ENCODE results near the gene CNIH2. TPM values are rescaled to one million over a fixed set of nuclear protein-coding genes. Genes with fewer than 3 reads are reported as not detected.

Gene CNIH2
- total and polyA plus RNA-seq, 9 of the 15 experiments (the other 6 are each of a cell fraction or from before 2014, with no cell fraction given): 0.26 to 0.89 (median 0.40) TPM; not detected in 4

DNA sequence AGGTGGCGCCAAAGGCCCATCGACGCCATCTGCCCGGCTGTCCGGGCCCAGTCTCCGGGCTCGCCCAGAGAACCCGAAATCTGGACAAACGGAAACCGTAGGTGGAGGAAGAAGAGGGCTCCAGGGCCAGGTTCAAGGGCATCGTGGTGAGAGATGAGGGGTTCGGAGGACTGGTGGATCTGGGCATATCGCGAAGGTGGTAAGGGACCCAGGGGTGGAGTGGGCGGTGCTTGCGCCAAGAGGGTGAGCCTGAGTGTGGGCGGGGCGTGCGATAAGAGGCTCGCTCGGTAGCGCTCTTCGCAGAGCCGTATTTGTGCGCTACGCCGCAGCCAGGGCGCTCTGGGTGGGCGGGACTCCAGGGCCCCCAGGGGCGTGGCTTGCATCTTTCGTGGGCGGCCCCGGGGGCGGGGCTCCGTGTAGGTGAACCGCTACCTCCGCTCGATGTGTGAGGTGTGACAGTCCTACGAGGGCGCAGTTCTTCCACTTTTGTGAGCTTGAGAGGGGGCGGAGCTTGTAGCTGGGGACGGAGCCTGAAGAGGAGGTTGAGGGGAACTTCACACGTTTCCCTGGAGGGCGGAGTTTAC, 34.1 kb downstream of the CNIH2 start (continued):
- TF ChIP-seq, protein P1, sequence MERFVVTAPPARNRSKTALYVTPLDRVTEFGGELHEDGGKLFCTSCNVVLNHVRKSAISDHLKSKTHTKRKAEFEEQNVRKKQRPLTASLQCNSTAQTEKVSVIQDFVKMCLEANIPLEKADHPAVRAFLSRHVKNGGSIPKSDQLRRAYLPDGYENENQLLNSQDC (CRISPR knock-in tag; IDR thresholded peaks at IDR 0.05): no peak
- TF ChIP-seq ETV1 (tag; conservative IDR thresholded peaks at IDR 0.05; ENCODE audit: low read depth) (peak; percentile 53; the same call in 1 of the 2 replicates), ZNF311 (CRISPR knock-in tag; IDR thresholded peaks at IDR 0.05) (no peak), ZNF696 (CRISPR knock-in tag; conservative IDR thresholded peaks at IDR 0.05) (no peak), CREB1 (IDR thresholded peaks at IDR 0.05) (no peak; the same call in 1 of the 2 replicates), CREB1 (CRISPR knock-in tag; IDR thresholded peaks at IDR 0.05) (peak; percentile 71), KLF1 (tag; IDR thresholded peaks at IDR 0.05) (peak; percentile 56; the same call in 1 of the 2 replicates), CCNT2 (IDR thresholded peaks at IDR 0.05; ENCODE audit: borderline replicate concordance, extremely low read depth, insufficient read length, low read depth, low read length) (peak; percentile 34), NRF1 (conservative IDR thresholded peaks at IDR 0.05 in 1 of 2, IDR thresholded peaks at IDR 0.05 in 1 of 2) (peak; percentile 75 to 79), ILF3 (IDR thresholded peaks at IDR 0.05; ENCODE audit: borderline replicate concordance) (no peak), NFIC (IDR thresholded peaks at IDR 0.05) (peak; percentile 53), HEY1 (CRISPR knock-in tag; IDR thresholded peaks at IDR 0.05; ENCODE audit: borderline replicate concordance) (peak; percentile 29; the same call in 1 of the 2 replicates), GTF2E2 (tag; IDR thresholded peaks at IDR 0.05) (no peak), ATF7 (IDR thresholded peaks at IDR 0.05) (peak; percentile 77)
- TF ChIP-seq, protein P2, sequence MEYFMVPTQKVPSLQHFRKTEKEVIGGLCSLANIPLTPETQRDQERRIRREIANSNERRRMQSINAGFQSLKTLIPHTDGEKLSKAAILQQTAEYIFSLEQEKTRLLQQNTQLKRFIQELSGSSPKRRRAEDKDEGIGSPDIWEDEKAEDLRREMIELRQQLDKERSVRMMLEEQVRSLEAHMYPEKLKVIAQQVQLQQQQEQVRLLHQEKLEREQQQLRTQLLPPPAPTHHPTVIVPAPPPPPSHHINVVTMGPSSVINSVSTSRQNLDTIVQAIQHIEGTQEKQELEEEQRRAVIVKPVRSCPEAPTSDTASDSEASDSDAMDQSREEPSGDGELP (CRISPR knock-in tag; IDR thresholded peaks at IDR 0.05; ENCODE audit: borderline replicate concordance): peak; percentile 78; the same call in 1 of the 2 replicates
- TF ChIP-seq, protein P3, sequence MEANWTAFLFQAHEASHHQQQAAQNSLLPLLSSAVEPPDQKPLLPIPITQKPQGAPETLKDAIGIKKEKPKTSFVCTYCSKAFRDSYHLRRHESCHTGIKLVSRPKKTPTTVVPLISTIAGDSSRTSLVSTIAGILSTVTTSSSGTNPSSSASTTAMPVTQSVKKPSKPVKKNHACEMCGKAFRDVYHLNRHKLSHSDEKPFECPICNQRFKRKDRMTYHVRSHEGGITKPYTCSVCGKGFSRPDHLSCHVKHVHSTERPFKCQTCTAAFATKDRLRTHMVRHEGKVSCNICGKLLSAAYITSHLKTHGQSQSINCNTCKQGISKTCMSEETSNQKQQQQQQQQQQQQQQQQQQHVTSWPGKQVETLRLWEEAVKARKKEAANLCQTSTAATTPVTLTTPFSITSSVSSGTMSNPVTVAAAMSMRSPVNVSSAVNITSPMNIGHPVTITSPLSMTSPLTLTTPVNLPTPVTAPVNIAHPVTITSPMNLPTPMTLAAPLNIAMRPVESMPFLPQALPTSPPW (CRISPR knock-in tag; IDR thresholded peaks at IDR 0.05): peak; percentile 59
- TF ChIP-seq, protein P4, sequence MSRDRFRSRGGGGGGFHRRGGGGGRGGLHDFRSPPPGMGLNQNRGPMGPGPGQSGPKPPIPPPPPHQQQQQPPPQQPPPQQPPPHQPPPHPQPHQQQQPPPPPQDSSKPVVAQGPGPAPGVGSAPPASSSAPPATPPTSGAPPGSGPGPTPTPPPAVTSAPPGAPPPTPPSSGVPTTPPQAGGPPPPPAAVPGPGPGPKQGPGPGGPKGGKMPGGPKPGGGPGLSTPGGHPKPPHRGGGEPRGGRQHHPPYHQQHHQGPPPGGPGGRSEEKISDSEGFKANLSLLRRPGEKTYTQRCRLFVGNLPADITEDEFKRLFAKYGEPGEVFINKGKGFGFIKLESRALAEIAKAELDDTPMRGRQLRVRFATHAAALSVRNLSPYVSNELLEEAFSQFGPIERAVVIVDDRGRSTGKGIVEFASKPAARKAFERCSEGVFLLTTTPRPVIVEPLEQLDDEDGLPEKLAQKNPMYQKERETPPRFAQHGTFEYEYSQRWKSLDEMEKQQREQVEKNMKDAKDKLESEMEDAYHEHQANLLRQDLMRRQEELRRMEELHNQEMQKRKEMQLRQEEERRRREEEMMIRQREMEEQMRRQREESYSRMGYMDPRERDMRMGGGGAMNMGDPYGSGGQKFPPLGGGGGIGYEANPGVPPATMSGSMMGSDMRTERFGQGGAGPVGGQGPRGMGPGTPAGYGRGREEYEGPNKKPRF (IDR thresholded peaks at IDR 0.05; ENCODE audit: low read depth, low read length): no peak
- TF ChIP-seq, protein P5, sequence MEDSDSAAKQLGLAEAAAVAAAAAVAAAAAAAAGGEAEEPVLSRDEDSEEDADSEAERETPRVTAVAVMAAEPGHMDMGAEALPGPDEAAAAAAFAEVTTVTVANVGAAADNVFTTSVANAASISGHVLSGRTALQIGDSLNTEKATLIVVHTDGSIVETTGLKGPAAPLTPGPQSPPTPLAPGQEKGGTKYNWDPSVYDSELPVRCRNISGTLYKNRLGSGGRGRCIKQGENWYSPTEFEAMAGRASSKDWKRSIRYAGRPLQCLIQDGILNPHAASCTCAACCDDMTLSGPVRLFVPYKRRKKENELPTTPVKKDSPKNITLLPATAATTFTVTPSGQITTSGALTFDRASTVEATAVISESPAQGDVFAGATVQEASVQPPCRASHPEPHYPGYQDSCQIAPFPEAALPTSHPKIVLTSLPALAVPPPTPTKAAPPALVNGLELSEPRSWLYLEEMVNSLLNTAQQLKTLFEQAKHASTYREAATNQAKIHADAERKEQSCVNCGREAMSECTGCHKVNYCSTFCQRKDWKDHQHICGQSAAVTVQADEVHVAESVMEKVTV (CRISPR knock-in tag; IDR thresholded peaks at IDR 0.05): peak; percentile 96
- TF ChIP-seq, protein P6, sequence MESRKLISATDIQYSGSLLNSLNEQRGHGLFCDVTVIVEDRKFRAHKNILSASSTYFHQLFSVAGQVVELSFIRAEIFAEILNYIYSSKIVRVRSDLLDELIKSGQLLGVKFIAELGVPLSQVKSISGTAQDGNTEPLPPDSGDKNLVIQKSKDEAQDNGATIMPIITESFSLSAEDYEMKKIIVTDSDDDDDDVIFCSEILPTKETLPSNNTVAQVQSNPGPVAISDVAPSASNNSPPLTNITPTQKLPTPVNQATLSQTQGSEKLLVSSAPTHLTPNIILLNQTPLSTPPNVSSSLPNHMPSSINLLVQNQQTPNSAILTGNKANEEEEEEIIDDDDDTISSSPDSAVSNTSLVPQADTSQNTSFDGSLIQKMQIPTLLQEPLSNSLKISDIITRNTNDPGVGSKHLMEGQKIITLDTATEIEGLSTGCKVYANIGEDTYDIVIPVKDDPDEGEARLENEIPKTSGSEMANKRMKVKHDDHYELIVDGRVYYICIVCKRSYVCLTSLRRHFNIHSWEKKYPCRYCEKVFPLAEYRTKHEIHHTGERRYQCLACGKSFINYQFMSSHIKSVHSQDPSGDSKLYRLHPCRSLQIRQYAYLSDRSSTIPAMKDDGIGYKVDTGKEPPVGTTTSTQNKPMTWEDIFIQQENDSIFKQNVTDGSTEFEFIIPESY (CRISPR knock-in tag; IDR thresholded peaks at IDR 0.05): peak; percentile 59; the same call in 1 of the 2 replicates

Measured in K562 (cell line).